Vagina (tissue), 2 donors: Measurements from ENCODE around the gene EML3. TPM values are rescaled to one million over a fixed set of nuclear protein-coding genes. Genes with fewer than 3 reads are reported as not detected.
"Not testable (repeated sequence)": the region's sequence is repeated elsewhere in the genome, so short reads cannot be mapped to it uniquely, and the experiment has no call there.

Experiments used
- DNase-seq, 2 donors: peaks; one replicate each; pipeline ENCODE4 v3.0.0-alpha.2; 2017; ENCODE audit errors: extremely low spot score in 2 of 2
- H3K27ac ChIP-seq: fragments of 200-600 bp; sonication (generic); one replicate; pipeline ENCODE4 v1.5.1; 2019
- H3K27me3 ChIP-seq: fragments of 200-600 bp; sonication (generic); one replicate; pipeline ENCODE4 v1.5.1; 2019
- H3K36me3 ChIP-seq, 2 donors: fragments of 200-600 bp; sonication (generic); one replicate each; pipeline ENCODE4 v1.5.1; 2017 to 2019
- H3K4me1 ChIP-seq: fragments of 200-600 bp; sonication (generic); one replicate; pipeline ENCODE4 v1.5.1; 2019
- H3K4me3 ChIP-seq, 2 donors: fragments of 200-600 bp; sonication (generic); 1 replicate in 1 of 2; 2 replicates in 1 of 2; pipeline ENCODE4 v1.5.1; 2016 to 2019
- H3K9me3 ChIP-seq: fragments of 200-600 bp; sonication (generic); one replicate; pipeline ENCODE4 v1.5.1; 2019
- POLR2A ChIP-seq, 2 donors: fragments of 450-650 bp; IDR thresholded peaks; one replicate each; pipeline ENCODE4 v1.6.1; 2017; ENCODE audit warnings: antibody characterized with exemption in 2 of 2, mild to moderate bottlenecking in 2 of 2, moderate library complexity in 2 of 2
- POLR2AphosphoS5 ChIP-seq, 2 donors: sonication (generic); formaldehyde crosslinking; IDR thresholded peaks; one replicate each; pipeline ENCODE4 v1.9.0; 2017; ENCODE audit warnings: antibody characterized with exemption in 2 of 2, mild to moderate bottlenecking in 2 of 2, low read depth in 1 of 2; ENCODE audit not compliant: insufficient read depth in 1 of 2
- intact Hi-C: fragments of 100-400 bp; cut with DNase I; formaldehyde crosslinking; loops from one replicate; pipeline ENCODE4 v1.15.1; 2023
- total RNA-seq: library from RNA; depleted of rRNA; stranded (reverse); fragments of >200 nt; gene quantifications from one replicate; pipeline ENCODE4 v1.2.3, GENCODE V29; 2016
- TF ChIP-seq, protein P1 (sequence below), 3 experiments: fragments of 450-650 bp in 2 of 3; fragments of 200-600 bp in 1 of 3; sonication (generic) in 1 of 3; IDR thresholded peaks; one replicate each; pipeline ENCODE4 v1.5.1; 2017 to 2019; ENCODE audit warnings: antibody characterized with exemption in 3 of 3, mild to moderate bottlenecking in 2 of 3, moderate library complexity in 2 of 3

Gene EML3
- total RNA-seq, 1 donor from 2014 or later, result 69.0 TPM

GRCh38 chr11:62627713-62628112, 15.1 kb upstream of the EML3 start:
- intact Hi-C loops, result no loop called here
- no peak for DNase-seq

DNA sequence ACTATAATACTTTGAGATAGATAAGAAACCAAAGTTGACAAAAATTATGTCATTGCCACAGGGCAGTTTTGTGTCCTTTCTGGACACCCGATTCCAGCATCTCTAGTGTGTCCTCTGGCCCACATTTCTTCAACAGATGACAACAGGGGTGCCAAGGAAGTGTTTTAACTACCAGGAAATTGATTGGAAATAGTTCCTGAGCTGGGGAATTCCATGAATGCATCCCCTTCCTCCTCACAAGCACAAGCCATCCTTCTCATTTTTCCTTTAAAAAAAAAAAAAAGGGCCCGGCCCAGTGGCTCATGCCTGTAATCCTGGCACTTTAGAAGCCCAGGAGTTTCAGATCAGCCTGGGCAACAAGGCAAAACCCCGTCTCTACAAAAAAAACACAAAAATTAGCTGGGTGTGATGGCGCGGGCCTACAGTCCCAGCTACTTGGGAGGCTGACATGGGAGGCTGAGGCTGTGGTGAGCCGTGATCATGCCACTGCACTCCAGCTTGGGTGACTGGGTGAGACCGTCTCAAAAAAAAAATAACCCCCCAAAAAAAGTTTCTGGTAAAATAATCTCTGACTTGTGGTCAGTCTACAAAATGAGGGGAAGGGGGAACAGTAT, 10.0 kb upstream of the EML3 start:
- intact Hi-C loops, result no loop called here
- peak in 1 of 2 donors; percentile 87 for DNase-seq
- Histone ChIP-seq H3K27me3 (no peaks in the 10 kb centered on the region), H3K36me3 (peaks cover 0 to 23% of the 10 kb centered on the region in 2 donors), H3K27ac (peak overlapping the region; percentile 82), H3K9me3 (no peaks in the 10 kb centered on the region), H3K4me1 (peaks cover 18% of the 10 kb centered on the region), H3K4me3 (peak overlapping the region; percentile 72 to 74)
- TF ChIP-seq POLR2A (IDR thresholded peaks at IDR 0.05) (no peak), POLR2AphosphoS5 (IDR thresholded peaks at IDR 0.05; ENCODE audit: insufficient read depth in 1 of 2, low read depth in 1 of 2) (no peak)
- TF ChIP-seq, protein P1, sequence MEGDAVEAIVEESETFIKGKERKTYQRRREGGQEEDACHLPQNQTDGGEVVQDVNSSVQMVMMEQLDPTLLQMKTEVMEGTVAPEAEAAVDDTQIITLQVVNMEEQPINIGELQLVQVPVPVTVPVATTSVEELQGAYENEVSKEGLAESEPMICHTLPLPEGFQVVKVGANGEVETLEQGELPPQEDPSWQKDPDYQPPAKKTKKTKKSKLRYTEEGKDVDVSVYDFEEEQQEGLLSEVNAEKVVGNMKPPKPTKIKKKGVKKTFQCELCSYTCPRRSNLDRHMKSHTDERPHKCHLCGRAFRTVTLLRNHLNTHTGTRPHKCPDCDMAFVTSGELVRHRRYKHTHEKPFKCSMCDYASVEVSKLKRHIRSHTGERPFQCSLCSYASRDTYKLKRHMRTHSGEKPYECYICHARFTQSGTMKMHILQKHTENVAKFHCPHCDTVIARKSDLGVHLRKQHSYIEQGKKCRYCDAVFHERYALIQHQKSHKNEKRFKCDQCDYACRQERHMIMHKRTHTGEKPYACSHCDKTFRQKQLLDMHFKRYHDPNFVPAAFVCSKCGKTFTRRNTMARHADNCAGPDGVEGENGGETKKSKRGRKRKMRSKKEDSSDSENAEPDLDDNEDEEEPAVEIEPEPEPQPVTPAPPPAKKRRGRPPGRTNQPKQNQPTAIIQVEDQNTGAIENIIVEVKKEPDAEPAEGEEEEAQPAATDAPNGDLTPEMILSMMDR (IDR thresholded peaks at IDR 0.05), result no peak

More at GRCh38 chr11:62627713-62628112, 15.1 kb upstream of the EML3 start:
- TF ChIP-seq POLR2A (IDR thresholded peaks at IDR 0.05), result no peak
- TF ChIP-seq, protein P1 (IDR thresholded peaks at IDR 0.05), result no peak
- TF ChIP-seq POLR2AphosphoS5 (IDR thresholded peaks at IDR 0.05; ENCODE audit: insufficient read depth in 1 of 2, low read depth in 1 of 2), result no peak
- Histone ChIP-seq H3K36me3 (peaks cover 3 to 72% of the 10 kb centered on the region in 2 donors), H3K27me3 (no peaks in the 10 kb centered on the region), H3K27ac (no peak overlapping the region), H3K9me3 (no peaks in the 10 kb centered on the region), H3K4me3 (no peak overlapping the region), H3K4me1 (no peaks in the 10 kb centered on the region)

- TF ChIP-seq, protein P1 (IDR thresholded peaks at IDR 0.05), result peak in 1 of 3 experiments; percentile 2
- TF ChIP-seq POLR2A (IDR thresholded peaks at IDR 0.05) (peak in 1 of 2 donors; percentile 76), POLR2AphosphoS5 (IDR thresholded peaks at IDR 0.05; ENCODE audit: insufficient read depth in 1 of 2, low read depth in 1 of 2) (peak; percentile 96 to 98)
- no peaks in the 10 kb centered on the region for H3K9me3 ChIP-seq
- H3K27ac ChIP-seq, result peak within 1 kb of the TSS; percentile 82
- peak within 1 kb of the TSS; percentile 72 to 74 for H3K4me3 ChIP-seq
- peaks cover 0 to 24% of the 10 kb centered on the region in 2 donors for H3K36me3 ChIP-seq
- intact Hi-C loops, result no loop called here
- H3K27me3 ChIP-seq, result no peaks in the 10 kb centered on the region
- peaks cover 18% of the 10 kb centered on the region for H3K4me1 ChIP-seq
- peak in 1 of 2 donors; percentile 99 for DNase-seq
Measured at GRCh38 chr11:62621567-62622470, 9.2 kb upstream of the EML3 start, which contains the start of gene B3GAT3. B3GAT3 (minus strand) TSS chr11:62621986; CDS start chr11:62621947, 39 bp downstream.

DNA sequence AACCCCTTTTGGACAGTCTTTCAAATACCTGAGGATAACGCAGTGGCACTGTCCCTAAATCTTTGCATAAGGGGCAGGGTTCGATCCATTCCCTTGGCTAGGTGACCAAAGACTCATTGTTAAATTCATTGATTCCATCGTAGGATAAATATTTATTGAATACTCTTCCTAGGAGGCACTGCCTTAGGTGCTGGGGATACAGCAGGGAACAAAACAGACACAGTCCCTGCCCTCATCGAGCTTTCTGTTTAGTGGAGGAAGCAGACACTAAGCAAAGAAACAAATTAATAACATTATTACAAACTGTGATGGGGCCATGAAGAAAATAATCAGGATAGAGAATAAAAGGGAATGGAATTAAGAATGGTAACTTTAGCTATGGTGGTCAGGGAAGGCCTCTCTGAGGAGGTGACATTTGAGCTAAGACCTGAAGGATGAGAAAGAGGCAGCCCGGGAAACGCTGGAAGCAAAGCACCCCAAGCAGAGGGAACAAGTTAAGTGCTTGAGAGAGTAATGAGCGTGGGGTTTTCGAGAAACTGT, 8.5 kb upstream of the EML3 start:
- H3K4me3 ChIP-seq, result peak overlapping the region; percentile 72 to 74
- no peaks in the 10 kb centered on the region for H3K27me3 ChIP-seq
- H3K27ac ChIP-seq, result peak overlapping the region; percentile 82
- H3K36me3 ChIP-seq, result peaks cover 0 to 22% of the 10 kb centered on the region in 2 donors
- intact Hi-C loops, result no loop called here
- DNase-seq, result no peak
- no peak for TF ChIP-seq POLR2A (IDR thresholded peaks at IDR 0.05)
- TF ChIP-seq POLR2AphosphoS5 (IDR thresholded peaks at IDR 0.05; ENCODE audit: insufficient read depth in 1 of 2, low read depth in 1 of 2), result no peak
- TF ChIP-seq, protein P1 (IDR thresholded peaks at IDR 0.05), result no peak
- H3K4me1 ChIP-seq, result peaks cover 18% of the 10 kb centered on the region
- no peaks in the 10 kb centered on the region for H3K9me3 ChIP-seq

DNA sequence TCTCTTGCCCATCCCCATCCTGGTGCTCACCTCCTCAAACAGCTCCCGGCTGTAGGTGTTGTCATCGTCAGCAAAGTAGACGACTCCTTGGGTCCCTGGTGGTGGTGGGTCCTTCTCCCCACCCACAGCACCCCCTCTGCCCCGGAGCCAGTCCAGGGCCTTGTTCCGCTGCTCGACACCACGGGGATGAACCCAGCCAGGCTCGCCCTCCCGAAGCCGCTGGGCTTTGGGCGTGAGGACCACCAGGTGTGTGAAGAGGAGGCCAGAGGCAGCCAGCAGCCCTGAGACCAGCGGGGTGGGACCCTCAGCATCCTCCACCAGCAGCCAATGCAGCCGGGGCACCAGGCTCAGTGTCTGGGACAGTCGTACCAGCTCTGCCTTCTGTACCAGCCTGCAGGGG, 4.4 kb upstream of the EML3 start:
- H3K27ac ChIP-seq, DNase-seq, H3K9me3 ChIP-seq, H3K4me3 ChIP-seq, H3K27me3 ChIP-seq: not testable (repeated sequence)
- Histone ChIP-seq H3K4me1 (peaks cover 37% of the 10 kb centered on the region), H3K36me3 (peaks cover 0 to 20% of the 10 kb centered on the region in 2 donors)
- intact Hi-C loops, result loop anchor here (10.0 kb wide), 1 partner anchor 1712 kb away; the partner anchor contains the start of gene PRPF19
